Renal cortical epithelial cell (primary cell): ENCODE results near the gene C4BPA. TPM values are rescaled to one million over a fixed set of nuclear protein-coding genes. Genes with fewer than 3 reads are reported as not detected.

Experiments
- DNase-seq: peaks from one replicate; pipeline ENCODE4 v3.0.0-alpha.2; 2011; ENCODE audit warnings: low read depth
- total RNA-seq: library from RNA; depleted of rRNA; stranded (reverse); fragments of >200 nt; gene quantifications from 2 replicates; pipeline ENCODE4 v1.2.3, GENCODE V29; 2014

The C4BPA gene
- total RNA-seq, 1 donor from 2014 or later: 0.05 TPM

DNA sequence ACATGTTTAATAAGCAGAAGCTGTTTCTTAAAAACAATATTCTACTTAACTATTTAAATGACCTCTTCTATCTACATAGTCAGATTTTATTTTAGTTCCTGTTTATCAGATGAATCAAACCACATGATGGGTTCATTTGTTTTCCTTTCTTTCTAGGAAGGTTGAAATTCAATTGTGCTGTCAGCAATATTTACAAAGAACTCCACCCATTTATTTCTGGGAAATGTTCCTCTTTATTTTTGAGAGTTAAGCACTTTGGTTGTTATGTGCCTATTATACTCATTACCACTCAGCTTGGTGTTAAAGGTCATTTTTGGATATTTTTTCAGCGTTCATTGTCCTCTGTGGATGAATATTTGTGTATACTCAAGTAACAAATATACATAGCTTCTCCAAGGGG is 84.9 kb downstream of the C4BPA start:
- DNase-seq: no peak

DNA sequence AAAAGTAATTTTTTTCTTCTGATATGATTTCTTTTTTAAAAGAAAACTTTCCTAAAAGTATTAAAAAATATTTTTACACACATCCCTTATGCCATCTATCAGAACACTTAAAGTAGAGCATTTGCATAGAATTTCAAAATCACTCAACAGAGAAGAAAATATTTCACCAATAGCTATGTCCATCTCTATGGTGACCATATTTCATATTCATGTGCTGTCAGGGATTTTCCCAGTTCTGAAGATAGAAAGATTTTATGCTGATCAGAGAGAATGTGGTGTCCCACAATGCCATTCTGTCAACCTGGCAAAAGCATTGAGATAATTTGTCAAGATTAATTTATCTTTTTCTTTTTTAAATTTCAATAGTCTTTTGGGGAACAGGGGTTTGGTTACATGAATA is 87.0 kb downstream of the C4BPA start:
- DNase-seq: no peak

DNA sequence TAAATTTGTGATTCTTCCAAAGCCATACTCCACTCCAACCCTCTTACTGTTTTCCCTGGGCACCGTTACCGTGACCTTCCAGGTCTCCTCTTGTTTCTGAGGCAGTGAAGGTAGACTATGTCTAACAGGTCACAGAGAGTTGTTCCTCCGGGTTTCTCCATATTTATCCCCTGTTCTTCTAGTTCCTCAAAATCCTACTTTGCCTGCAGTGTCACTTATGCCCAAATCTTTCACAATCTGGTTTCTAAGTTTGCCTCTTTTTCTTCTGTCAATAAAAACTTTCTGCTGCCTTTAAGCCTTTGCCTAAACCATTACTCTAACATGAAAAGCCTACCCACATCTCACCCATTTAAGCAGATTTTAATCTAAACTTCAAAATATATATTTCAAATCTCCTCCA is 87.7 kb downstream of the C4BPA start:
- DNase-seq: no peak

DNA sequence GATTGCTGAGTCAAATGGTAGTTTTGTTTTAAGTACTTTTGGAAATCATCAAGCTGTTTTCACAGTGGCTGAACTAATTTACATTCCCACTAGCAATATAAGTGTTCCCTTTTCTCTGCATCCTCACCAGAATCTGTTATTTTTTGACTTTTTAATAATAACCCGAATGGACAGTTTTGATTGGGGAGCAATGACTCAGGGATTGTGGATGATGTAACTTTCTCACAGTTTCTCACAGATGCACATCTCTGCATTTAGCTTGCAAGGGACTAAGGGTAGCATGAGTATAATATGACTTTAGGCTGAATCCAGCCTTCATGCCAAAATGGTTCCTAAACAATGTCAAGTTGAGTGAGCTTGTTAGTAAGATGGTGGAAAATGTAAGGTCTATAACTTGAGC is 90.2 kb downstream of the C4BPA start:
- DNase-seq: no peak

Other genes starting within 250 kb of the C4BPA start
- not detected in 2 replicates for gene IL20, start 238.6 kb upstream of the C4BPA start, total RNA-seq
- not detected in 2 replicates for gene IL24, start 206.8 kb upstream of the C4BPA start, total RNA-seq
- gene FCMR, start 182.3 kb upstream of the C4BPA start, total RNA-seq: 0.05 TPM in 1 of 2 replicates, not detected in the other
- gene PIGR, start 157.8 kb upstream of the C4BPA start, total RNA-seq: 3.8 and 15.7 TPM in 2 replicates
- gene FCAMR, start 133.8 kb upstream of the C4BPA start, total RNA-seq: 0.69 and 3.6 TPM in 2 replicates
- gene C1orf116, start 71.5 kb upstream of the C4BPA start, total RNA-seq: 16.3 and 17.9 TPM in 2 replicates
- gene YOD1, start 53.0 kb upstream of the C4BPA start, total RNA-seq: 15.1 and 15.5 TPM in 2 replicates
- 10.7 and 15.8 TPM in 2 replicates for gene PFKFB2, start 51.0 kb upstream of the C4BPA start, total RNA-seq
- gene C4BPB, start 15.4 kb upstream of the C4BPA start, total RNA-seq: not detected in 2 replicates
- 16.6 and 21.0 TPM in 2 replicates for gene CD55, start 217.4 kb downstream of the C4BPA start, total RNA-seq